A549 treated with Mapracorat at 1 μM for 4 hours (cell line): ENCODE measurements around the gene RNF145. TPM values are rescaled to one million over a fixed set of nuclear protein-coding genes. Genes with fewer than 3 reads are reported as not detected.

Experiments
- total RNA-seq: library from RNA; stranded (reverse); fragments of 200-300 nt; extraction: Qiagen RNA extraction; gene quantifications from 5 replicates; pipeline ENCODE4 v1.2.3, GENCODE V29; 2022

The RNF145 gene, protein sequence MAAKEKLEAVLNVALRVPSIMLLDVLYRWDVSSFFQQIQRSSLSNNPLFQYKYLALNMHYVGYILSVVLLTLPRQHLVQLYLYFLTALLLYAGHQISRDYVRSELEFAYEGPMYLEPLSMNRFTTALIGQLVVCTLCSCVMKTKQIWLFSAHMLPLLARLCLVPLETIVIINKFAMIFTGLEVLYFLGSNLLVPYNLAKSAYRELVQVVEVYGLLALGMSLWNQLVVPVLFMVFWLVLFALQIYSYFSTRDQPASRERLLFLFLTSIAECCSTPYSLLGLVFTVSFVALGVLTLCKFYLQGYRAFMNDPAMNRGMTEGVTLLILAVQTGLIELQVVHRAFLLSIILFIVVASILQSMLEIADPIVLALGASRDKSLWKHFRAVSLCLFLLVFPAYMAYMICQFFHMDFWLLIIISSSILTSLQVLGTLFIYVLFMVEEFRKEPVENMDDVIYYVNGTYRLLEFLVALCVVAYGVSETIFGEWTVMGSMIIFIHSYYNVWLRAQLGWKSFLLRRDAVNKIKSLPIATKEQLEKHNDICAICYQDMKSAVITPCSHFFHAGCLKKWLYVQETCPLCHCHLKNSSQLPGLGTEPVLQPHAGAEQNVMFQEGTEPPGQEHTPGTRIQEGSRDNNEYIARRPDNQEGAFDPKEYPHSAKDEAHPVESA
- 138 to 147 TPM (median 144 TPM) in 5 replicates for total RNA-seq

DNA sequence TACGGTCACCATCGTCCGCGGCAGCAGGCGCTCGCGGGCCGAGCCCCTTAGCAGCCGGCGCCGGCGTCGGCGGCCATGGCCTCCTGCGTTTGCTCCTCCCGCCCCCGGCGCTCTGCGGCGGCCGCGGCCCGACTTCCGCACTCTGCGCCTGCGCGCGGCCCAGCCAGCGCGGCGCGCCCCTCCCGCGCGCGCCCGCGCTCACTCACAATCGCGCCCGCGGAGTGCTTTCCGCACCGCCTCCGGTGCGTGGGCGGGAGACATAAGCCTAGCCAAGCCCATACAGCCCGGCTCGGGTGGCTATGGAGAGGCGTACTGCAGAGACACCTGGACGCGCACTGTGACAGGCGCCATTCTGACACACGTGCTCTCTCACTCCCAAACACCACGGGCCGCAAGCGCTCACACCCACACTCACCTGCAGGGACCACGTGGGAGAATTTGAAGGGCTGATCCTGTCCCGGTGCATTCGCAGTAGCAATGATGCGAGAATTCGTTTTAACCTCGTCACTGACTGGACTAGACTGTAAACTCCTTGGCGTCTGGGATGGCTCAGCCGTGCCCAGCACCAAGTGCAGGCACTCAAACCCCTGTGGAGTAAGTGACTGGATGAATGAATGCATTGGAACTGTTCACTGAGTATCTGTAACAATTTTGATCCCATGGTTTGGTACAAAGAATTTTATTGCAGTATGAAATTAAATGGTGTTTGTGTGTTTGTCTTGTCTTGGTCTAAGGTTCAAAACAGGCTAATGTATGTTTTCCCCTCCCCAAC is at the start of gene RNF145:
RNF145 (minus strand) TSS at position 116 of the 772 bp plus-strand sequence. CDS start 5,936 bp downstream, outside the sequence.

Other genes with a start within 250 kb of the RNF145 start
- 0.35 to 1.0 TPM (median 0.51 TPM) in 5 replicates for gene EBF1, start 109.6 kb downstream of the RNF145 start, total RNA-seq
- gene UBLCP1, start 53.7 kb upstream of the RNF145 start, total RNA-seq, result 33.6 to 39.4 TPM (median 34.4 TPM) in 5 replicates
- gene IL12B, start 120.9 kb upstream of the RNF145 start, total RNA-seq, result 0.06 to 0.14 TPM (median 0.08 TPM) in 3 of 5 replicates, not detected in the others